Panc1 (cell line): ENCODE results near the gene SLC9B1.

Experiments
- CTCF ChIP-seq: fragments of 450-650 bp; IDR thresholded peaks from 2 replicates; pipeline ENCODE4 v1.5.1; 2017; ENCODE audit warnings: mild to moderate bottlenecking
- POLR2AphosphoS5 ChIP-seq: IDR thresholded peaks from 2 replicates; pipeline ENCODE4 v1.6.1; 2012; ENCODE audit warnings: mild to moderate bottlenecking, low read depth, low read length, moderate library complexity
- SIN3A ChIP-seq: IDR thresholded peaks from 2 replicates; pipeline ENCODE4 v1.6.1; 2012; ENCODE audit warnings: low read depth, mild to moderate bottlenecking, low read length, moderate library complexity, borderline replicate concordance; ENCODE audit not compliant: insufficient read depth
- TCF7L2 ChIP-seq: IDR thresholded peaks from 2 replicates; pipeline ENCODE4 v1.6.1; 2011; ENCODE audit warnings: mild to moderate bottlenecking, low read depth, low read length, inconsistent platforms
- TF ChIP-seq, protein P1 (sequence below), 2 experiments: IDR thresholded peaks; 2 replicates each; pipeline ENCODE4 v1.6.1; 2011 to 2012; ENCODE audit warnings: low read depth in 2 of 2, control low read depth in 1 of 2, low read length in 1 of 2, mild to moderate bottlenecking in 1 of 2, moderate library complexity in 1 of 2; ENCODE audit not compliant: insufficient read depth in 1 of 2

DNA sequence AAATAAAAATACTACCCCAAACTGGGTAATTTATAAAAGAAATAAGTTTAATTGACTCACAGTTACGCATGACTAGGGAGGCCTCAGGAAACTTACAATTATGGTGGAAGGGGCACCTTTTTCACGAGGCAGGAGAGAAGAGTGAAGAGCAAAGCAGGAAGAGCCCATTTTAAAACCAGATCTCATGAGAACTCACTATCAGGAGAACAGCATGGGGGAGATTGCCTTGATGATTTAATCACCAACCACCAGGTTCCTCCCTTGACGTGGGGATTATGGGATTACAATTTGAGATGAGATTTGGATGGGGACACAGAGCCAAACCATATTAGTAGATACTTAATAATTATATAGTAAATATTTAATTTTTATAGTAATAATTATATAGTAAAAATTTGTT lies 140.6 kb downstream of the SLC9B1 start:
- no peak for TF ChIP-seq CTCF
- no peak for TF ChIP-seq POLR2AphosphoS5
- TF ChIP-seq, protein P1, sequence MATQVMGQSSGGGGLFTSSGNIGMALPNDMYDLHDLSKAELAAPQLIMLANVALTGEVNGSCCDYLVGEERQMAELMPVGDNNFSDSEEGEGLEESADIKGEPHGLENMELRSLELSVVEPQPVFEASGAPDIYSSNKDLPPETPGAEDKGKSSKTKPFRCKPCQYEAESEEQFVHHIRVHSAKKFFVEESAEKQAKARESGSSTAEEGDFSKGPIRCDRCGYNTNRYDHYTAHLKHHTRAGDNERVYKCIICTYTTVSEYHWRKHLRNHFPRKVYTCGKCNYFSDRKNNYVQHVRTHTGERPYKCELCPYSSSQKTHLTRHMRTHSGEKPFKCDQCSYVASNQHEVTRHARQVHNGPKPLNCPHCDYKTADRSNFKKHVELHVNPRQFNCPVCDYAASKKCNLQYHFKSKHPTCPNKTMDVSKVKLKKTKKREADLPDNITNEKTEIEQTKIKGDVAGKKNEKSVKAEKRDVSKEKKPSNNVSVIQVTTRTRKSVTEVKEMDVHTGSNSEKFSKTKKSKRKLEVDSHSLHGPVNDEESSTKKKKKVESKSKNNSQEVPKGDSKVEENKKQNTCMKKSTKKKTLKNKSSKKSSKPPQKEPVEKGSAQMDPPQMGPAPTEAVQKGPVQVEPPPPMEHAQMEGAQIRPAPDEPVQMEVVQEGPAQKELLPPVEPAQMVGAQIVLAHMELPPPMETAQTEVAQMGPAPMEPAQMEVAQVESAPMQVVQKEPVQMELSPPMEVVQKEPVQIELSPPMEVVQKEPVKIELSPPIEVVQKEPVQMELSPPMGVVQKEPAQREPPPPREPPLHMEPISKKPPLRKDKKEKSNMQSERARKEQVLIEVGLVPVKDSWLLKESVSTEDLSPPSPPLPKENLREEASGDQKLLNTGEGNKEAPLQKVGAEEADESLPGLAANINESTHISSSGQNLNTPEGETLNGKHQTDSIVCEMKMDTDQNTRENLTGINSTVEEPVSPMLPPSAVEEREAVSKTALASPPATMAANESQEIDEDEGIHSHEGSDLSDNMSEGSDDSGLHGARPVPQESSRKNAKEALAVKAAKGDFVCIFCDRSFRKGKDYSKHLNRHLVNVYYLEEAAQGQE (IDR thresholded peaks at IDR 0.05; ENCODE audit: insufficient read depth in 1 of 2, low read depth in 2 of 2, low read length in 1 of 2), result no peak
- no peak for TF ChIP-seq SIN3A
- TF ChIP-seq TCF7L2, result no peak
